HL-60 (cell line): ENCODE results near the gene BRCA2.

Source experiments
- CTCF ChIP-seq: IDR thresholded peaks from one replicate; pipeline ENCODE4 v1.5.1; 2011; ENCODE audit warnings: low read length, control low read depth, inconsistent platforms; ENCODE audit not compliant: insufficient read depth
- GABPA ChIP-seq: IDR thresholded peaks from 2 replicates; pipeline ENCODE4 v1.6.1; 2012; ENCODE audit warnings: low read depth
- POLR2AphosphoS5 ChIP-seq: IDR thresholded peaks from 2 replicates; pipeline ENCODE4 v1.6.1; 2012; ENCODE audit warnings: low read depth
- REST ChIP-seq: IDR thresholded peaks from 2 replicates; pipeline ENCODE4 v1.6.1; 2012; ENCODE audit warnings: low read depth; ENCODE audit not compliant: insufficient replicate concordance
- SPI1 ChIP-seq: IDR thresholded peaks from 2 replicates; pipeline ENCODE4 v1.6.1; 2012; ENCODE audit warnings: low read depth, mild to moderate bottlenecking, borderline replicate concordance

- no peak for TF ChIP-seq CTCF
- TF ChIP-seq POLR2AphosphoS5: no peak
- TF ChIP-seq GABPA: no peak
- no peak for TF ChIP-seq REST
- no peak for TF ChIP-seq SPI1
Observed at GRCh38 chr13:32431361-32431760, 116.1 kb downstream of the BRCA2 start.
